ENCODE measurements around the gene S1PR1. TPM values are rescaled to one million over a fixed set of nuclear protein-coding genes. Genes with fewer than 3 reads are reported as not detected.

S1PR1 gene
- total RNA-seq, 2 donors from 2014 or later = 92.2 to 125 TPM

- no peaks in the 10 kb centered on the region for H3K27me3 ChIP-seq
- no peak overlapping the region for H3K27ac ChIP-seq
- no peaks in the 10 kb centered on the region for H3K4me1 ChIP-seq
- no peak overlapping the region for H3K4me3 ChIP-seq
- DNase-seq (ENCODE audit: low spot score) = no peak
- H3K9me3 ChIP-seq = no peaks in the 10 kb centered on the region
- no peak for TF ChIP-seq CTCF (IDR thresholded peaks at IDR 0.05)
- peaks cover 11% of the 10 kb centered on the region for H3K36me3 ChIP-seq
Observed at GRCh38 chr1:101247404-101248287, 10.8 kb downstream of the S1PR1 start.

GRCh38 chr1:101250222-101250621 lies 13.4 kb downstream of the S1PR1 start:
- no peak for DNase-seq (ENCODE audit: low spot score)
- no peaks in the 10 kb centered on the region for H3K9me3 ChIP-seq
- no peak for TF ChIP-seq CTCF (IDR thresholded peaks at IDR 0.05)
- H3K36me3 ChIP-seq = no peaks in the 10 kb centered on the region
- no peak overlapping the region for H3K27ac ChIP-seq
- H3K4me1 ChIP-seq = no peaks in the 10 kb centered on the region
- no peaks in the 10 kb centered on the region for H3K27me3 ChIP-seq
- H3K4me3 ChIP-seq = no peak overlapping the region

GRCh38 chr1:101250656-101251272 lies 13.9 kb downstream of the S1PR1 start:
- H3K27ac ChIP-seq = no peak overlapping the region
- H3K27me3 ChIP-seq = no peaks in the 10 kb centered on the region
- H3K9me3 ChIP-seq = no peaks in the 10 kb centered on the region
- no peak overlapping the region for H3K4me3 ChIP-seq
- DNase-seq (ENCODE audit: low spot score) = no peak
- no peaks in the 10 kb centered on the region for H3K4me1 ChIP-seq
- no peaks in the 10 kb centered on the region for H3K36me3 ChIP-seq
- no peak for TF ChIP-seq CTCF (IDR thresholded peaks at IDR 0.05)

GRCh38 chr1:101251504-101251903 lies 14.7 kb downstream of the S1PR1 start:
- Histone ChIP-seq H3K27me3 (no peaks in the 10 kb centered on the region), H3K4me1 (no peaks in the 10 kb centered on the region), H3K36me3 (no peaks in the 10 kb centered on the region), H3K27ac (no peak overlapping the region), H3K9me3 (no peaks in the 10 kb centered on the region), H3K4me3 (no peak overlapping the region)
- TF ChIP-seq CTCF (IDR thresholded peaks at IDR 0.05) = no peak
- no peak for DNase-seq (ENCODE audit: low spot score)

GRCh38 chr1:101253976-101254674 lies 17.3 kb downstream of the S1PR1 start:
- Histone ChIP-seq H3K27me3 (no peaks in the 10 kb centered on the region), H3K4me3 (no peak overlapping the region), H3K9me3 (no peaks in the 10 kb centered on the region), H3K4me1 (no peaks in the 10 kb centered on the region), H3K27ac (no peak overlapping the region), H3K36me3 (no peaks in the 10 kb centered on the region)
- DNase-seq (ENCODE audit: low spot score) = no peak
- no peak for TF ChIP-seq CTCF (IDR thresholded peaks at IDR 0.05)

Measured in right atrium auricular region (tissue), 2 donors.